Stimulated activated CD4-positive, alpha-beta T cell treated with anti-CD3 and anti-CD28 coated beads, Interleukin-15, amount 100 ng/mL, for 24 hours (primary cell): ENCODE results near the gene NOL9.

Source experiments
- DNase-seq: peaks from one replicate; pipeline ENCODE4 v3.0.0-alpha.2; 2020

Gene NOL9

GRCh38 chr1:6519491-6519934 lies 34.8 kb downstream of the NOL9 start:
- DNase-seq, result no peak

GRCh38 chr1:6517435-6517851 lies 36.9 kb downstream of the NOL9 start:
- DNase-seq, result no peak

DNA sequence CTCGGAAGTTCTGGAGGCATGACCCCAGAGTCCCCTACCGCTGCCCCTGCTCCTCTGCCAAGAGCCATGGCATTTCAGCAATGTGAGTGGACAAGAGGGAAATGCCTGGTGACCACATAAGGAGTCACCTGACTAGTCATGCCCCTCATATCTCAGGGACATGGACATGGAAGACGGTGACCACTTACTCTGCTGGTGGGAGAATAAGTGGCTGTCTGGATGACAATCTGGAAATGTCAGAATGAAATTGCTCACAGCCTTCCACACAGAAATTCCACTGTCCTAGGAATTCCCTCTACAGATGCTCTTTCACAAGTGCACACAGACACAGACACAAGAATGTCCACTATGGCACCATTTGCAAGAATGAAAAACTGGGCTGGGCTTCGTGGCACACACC lies 38.5 kb downstream of the NOL9 start:
- no peak for DNase-seq

DNA sequence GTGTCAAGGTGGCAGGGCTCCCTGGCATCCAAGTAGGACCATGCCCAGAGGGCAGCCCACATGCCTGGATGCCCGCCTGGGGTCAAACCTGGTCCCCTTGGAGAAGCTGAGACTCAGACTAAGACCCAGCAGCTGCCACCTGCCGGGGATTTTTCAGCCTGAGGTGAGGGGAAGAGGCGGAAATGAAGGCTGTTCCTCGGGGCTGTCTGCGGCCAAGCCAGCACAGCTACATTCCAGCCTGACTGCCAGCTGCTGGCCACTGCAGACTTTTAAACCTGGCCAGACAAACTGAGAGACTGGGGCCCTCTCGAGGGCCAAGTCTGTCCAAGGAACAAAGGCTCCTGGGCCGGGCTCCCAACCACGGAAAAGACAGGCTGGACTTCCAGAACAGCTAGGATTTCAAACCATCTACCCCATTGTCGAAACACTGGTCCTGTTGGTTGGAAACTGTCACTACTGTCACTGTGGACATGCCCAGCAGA lies 41.0 kb downstream of the NOL9 start:
- no peak for DNase-seq

DNA sequence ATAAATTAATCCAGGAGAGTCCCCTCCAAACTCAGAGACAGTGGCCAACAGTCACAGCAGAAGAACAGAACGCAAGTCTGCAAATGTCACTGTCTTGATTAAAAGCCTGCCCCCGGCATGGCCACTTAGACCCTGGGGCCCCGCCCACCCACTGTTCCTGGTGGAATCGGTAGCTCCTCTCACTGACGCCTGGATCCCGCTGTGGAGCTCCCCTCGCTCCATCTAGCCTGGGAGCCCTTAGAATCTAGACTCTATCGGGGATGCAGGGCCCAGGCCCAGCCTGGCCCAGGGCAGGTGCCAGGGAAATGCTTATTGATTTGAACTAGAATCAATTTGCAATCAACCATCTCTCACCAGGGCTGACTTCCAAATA lies 41.4 kb downstream of the NOL9 start:
- DNase-seq, result no peak

DNA sequence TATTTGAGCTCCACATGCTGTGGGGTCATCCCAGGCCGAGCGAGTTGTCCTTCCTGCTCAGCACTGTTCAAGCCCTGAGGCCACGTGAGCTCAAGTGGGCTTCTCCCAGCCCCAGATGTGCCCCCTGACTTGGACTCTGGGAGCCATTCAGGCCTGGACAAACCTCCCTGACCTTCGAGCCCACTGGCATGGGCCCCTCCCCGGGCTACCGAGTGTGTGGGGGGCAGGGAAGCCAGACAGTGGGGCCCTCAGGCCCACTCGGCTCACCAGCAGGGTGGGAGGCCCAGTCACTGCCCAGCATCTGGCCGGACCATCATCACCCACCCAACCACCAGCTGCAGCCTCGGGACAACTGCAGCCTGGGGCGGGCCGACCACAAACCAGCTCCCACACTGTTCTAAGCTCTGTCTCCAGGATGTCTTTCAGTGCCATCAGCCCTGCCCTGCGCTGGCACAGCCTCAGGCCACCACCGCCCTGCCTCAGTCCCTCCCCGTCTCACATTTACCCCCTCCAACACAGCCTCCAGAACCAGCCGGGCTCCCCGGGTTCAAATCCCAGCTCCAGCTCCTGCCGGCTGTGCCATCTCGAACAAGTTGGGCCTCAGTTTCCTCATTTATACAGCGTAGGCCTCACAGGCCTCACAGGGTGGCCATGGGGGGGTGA lies 41.9 kb downstream of the NOL9 start:
- no peak for DNase-seq

- DNase-seq, result no peak
Measured at GRCh38 chr1:6511561-6512244, 42.6 kb downstream of the NOL9 start.

DNA sequence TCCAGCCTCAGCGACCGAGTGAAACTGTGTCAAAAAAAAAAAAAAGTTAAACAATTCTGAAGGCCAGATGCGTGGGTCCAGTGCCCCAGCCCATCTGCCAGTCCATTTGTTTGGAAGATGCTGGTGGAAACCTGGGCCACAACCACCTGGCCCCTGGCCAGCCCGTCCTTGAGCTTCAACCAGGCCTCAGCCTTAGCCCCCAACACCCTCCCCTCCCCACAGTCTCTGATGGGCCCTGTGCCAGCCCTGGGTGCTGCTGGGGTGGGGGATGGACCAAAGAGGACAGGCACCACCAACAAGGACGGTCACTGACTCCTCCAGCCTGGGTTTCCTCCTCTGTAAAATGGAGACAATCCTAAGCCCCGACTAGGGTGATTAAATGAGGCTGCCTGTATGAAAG lies 43.3 kb downstream of the NOL9 start:
- no peak for DNase-seq

DNA sequence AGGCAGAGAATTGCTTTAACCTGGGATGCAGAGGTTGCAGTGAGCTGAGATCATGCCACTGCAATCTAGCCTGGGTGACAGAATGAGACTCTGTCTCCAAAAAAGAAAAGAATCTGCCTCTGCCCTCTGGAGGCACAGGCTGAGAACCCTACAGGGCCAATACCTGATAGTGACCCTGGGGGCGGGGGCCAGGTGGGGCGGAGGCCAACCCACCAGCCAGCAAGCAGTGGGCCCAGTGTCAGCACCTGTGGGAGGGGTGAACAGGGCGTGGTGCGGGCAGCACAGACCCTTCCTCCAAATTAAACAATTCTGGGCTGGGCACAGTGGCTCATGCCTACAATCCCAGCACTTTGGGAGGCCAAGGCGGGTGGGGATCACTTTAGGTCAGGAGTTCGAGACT lies 43.8 kb downstream of the NOL9 start:
- DNase-seq, result no peak

DNA sequence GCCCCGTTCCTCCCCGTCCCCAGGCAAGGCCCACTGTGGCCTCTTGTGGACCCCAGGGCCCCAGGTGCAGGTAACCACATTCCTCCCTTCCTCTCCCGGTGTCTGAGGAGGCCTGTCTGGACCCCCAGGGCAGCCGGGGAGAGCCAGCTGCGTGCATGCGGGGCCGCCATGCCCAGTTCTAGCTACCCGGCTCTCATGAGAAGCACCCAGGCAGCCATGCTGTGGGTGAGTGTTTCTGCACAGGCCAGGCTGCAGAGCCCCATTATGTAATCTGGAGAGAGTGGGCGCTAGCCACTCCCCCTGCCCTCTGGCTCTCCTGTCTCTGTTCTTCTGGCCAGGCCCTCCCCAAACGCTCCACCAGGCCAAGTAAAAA lies 44.4 kb downstream of the NOL9 start:
- no peak for DNase-seq

- DNase-seq, result no peak
Measured at GRCh38 chr1:6509220-6509918, 44.9 kb downstream of the NOL9 start.

DNA sequence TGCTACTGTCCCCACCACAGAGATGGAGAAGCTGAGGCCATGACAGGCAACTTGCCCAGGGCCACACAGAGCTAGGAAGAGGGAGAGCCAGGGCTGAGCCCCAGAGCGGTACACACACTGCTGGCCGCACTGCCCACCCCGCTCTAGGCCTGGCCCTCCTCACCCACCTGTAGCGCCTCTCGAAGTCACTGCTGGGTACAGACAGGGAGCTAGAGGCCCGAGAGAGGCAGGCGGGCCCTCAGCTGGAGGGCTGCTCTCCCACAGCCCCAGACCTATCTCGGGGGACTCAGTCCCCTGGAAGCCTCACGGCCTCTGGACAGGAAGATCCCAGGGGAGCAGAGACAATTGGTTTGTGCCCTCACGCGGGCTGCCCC lies 45.5 kb downstream of the NOL9 start:
- no peak for DNase-seq

DNA sequence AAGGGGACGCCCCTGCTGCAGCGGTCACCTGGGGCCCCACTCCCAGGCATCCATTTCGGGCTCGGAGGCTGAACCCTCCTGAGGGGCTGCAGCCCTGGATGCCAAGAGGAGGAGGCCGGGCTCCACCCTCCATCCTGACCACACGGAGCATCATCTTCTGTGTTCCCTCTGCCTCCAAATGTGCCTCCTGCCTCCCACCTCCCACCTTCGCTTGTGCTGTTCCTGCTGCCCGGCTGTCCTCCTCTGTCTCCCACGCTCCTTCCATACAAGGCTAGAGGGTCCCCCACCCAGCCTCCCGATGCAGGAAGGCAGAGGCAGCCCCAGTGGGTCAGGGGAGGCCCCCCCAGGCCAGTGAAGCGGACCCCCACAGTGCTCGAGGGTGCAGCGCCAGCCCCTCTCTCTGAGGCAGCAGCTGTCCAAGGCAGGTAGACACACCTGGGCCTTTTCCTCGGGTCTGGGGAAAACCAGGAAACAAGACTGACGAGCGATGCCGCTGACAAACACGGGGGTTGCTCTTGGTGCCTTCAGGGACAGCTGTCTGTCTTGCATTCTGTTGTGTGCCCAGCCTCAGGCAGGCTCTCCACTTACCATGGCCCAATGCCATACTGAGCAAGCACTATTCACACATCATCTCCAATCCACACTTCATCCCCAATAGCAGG lies 46.0 kb downstream of the NOL9 start:
- no peak for DNase-seq

DNA sequence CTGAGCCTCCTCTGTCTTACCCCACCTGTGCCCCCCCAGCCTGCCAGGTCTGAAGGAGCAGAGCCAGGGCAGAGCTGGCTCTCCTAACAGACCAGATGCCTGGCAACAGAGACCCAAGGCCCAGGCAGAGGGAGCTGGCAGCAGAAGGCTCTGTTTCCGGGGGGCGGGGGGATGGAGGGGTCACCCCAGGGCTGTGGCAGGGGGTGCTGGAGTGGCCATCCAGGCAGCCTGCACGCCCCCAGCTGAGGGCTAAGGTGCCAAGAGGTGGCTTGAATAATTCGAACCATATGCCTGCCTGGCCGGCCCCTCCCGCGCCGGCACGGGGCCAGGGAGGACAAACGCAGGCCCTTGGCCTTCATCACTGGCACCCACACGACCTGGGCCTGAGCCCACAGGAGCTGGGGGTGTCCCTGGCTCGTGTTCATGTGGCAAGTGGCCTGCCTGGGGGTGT lies 46.8 kb downstream of the NOL9 start:
- no peak for DNase-seq

GRCh38 chr1:6507037-6507428 lies 47.3 kb downstream of the NOL9 start:
- no peak for DNase-seq

DNA sequence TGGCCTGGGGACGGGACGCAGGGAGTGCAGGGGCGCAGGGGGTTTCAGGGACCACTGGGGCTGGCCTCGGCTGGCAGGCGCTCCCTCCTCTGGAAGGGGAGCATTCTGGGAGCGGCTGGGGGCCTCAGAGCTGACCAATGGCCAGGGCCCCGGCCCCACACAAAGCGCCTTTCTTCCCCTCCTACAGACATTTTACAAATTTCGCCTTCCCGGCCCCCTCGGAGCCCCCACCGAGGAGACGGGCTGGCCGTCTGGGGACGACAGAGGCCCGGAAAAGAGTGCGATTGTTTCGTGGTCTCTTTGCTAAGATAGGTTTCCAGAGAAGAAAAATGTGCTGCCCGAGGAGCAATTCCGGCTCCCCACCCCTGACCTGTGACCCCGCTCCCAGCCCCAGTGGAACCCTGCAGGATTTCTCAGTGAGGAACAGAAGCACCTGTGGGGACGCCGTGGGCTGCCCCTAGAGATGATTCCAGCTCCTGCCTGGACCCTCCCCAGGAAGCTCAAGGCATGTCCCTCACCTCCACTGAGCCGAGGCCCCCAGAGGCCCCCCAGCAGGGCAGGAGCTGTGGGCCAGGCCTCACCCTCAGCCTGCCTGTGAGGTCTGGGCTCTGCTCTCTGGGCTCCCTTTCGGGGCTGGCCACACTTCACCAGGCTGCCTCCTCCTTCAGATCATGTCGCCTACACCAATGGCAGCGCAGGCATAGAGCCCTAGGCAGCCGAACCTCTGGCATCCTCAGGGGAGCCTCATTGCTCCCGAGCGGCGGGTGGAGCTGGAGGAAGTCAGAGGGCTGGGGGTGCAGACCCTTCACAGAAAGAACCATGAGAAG lies 47.9 kb downstream of the NOL9 start:
- no peak for DNase-seq

DNA sequence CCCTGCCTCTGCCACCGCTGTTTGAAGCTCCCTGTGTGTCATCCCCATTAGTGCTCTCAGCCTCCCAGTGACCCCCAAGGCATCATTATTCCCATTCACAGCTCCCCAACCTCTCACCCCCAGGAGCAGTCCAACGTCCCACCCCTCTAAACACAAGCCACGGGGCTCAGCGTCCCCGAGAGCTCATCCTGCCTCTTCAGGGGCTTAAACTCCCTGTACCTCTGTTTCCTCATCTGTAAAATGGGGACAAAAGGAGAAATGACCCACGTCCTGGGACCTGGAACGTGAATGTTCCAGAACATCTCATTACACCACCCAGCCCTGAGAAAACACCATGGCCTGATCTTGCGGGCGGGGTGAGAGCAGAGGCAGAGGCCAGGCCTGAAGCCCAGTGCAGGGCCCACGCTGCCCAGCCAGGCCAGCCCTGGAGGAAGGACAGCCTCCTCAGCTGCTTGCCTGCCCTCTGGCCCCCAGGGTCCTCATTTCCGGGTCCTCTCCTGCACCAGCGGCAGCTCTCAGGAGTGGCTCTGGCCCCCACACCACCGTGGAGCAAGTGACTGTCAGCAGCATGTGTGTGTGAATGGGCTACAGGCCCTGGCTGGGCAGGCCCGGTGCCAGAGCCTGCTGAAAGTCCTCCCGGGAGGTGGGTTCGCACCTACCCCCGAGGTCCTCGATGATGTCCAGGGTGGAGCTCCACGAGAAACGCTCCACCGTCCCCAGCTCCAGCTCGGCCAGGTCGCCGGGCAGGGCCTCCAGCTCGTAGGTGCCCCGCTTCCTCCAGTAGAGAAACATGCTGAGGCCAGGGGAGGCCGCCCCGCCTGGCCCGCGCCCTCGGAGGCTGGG lies 48.7 kb downstream of the NOL9 start:
- DNase-seq, result no peak

DNA sequence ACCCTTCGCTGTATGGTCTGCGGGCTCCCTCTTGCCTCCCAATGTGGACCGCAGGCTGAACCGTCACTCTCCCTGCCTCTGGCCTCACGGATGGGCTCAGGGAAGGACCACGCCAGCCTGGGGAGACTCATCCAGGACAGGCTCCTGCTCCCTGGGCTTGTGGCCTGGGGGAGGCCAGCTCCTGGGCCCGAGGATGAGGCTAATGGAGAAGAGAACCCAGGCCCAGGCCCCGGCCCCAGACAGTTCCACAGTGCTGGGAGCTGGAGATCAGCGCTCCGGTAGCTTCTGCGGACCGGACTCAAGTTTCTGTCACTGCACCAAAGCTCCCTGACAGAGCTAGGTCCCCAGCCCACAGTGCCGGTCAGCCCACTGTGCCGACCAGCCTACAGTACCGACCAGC lies 49.4 kb downstream of the NOL9 start:
- DNase-seq, result no peak

GRCh38 chr1:6503884-6504602 lies 50.3 kb downstream of the NOL9 start:
- no peak for DNase-seq

- no peak for DNase-seq
Measured at GRCh38 chr1:6502000-6502891, 52.1 kb downstream of the NOL9 start.
